GM20431 (cell line): ENCODE measurements around the gene PAX9.
"Not testable (repeated sequence)": the region's sequence is repeated elsewhere in the genome, so short reads cannot be mapped to it uniquely, and the experiment has no call there.

ENCODE experiments used
- in situ Hi-C: fragments of 300-500 bp; cut with MseI, MboI; formaldehyde crosslinking; loops from one replicate; pipeline ENCODE4 v1.15.0; 2020; ENCODE audit warnings: low sequenced_read_pairs; ENCODE audit not compliant: unreplicated experiment

PAX9 gene

DNA sequence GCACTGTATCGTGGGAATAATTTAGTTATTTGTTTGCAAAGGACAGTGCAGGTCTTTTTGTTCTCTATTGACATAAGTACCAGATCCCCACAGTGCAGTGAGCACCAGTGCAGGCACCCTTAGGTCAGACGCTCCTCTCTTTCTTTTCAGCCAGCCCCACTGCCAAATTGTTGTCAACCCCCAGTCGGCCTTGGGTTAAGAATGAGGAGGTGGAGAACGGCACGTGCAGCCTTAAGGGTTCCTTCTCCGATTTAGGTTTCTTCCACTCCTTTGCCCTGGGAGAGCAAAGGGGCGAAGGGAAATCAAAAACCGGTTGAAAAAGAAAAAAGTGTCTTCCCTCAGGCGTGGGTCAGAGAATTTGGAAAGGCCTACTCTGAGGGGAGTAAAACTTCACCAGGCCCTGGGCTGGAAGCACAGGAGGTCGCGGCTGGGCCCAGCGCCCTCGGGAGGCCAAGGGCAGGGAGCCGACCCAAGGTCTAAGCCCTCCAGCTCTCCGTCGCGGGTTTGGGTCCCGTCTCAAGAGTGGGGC lies 4.3 kb downstream of the PAX9 start:
- in situ Hi-C loops: loop anchor here (25.0 kb wide), 1 partner anchor 271 kb away; no protein-coding TSS in a partner anchor

- in situ Hi-C loops: loop anchor here (25.0 kb wide), 1 partner anchor 271 kb away; no protein-coding TSS in a partner anchor
Measured at GRCh38 chr14:36666416-36667206, 5.0 kb downstream of the PAX9 start.

DNA sequence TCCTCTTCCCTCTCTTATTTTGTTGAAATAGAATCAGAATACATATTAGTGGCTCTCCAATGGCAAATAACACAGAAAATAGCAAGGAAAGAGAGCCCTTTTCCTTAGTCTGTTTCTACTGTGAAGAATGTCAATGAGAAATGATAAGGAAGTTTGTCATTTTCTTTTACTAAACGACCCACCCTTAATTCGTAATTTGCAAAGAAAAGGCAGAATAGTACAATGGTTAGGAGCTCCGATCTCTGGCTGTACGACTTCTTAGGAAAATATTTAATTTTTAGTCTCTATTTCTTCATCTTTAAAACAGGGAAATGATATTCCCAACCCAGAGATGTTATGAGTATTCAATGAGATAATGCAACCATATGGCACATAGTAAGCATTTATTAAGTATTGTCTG lies 6.0 kb downstream of the PAX9 start:
- in situ Hi-C loops: loop anchor here (25.0 kb wide), 1 partner anchor 270 kb away; no protein-coding TSS in a partner anchor

GRCh38 chr14:36671149-36671548 lies 9.5 kb downstream of the PAX9 start:
- in situ Hi-C loops: loop anchor here (25.0 kb wide), 1 partner anchor 266 kb away; no protein-coding TSS in a partner anchor

- in situ Hi-C loops: loop anchor here (25.0 kb wide), 1 partner anchor 265 kb away; no protein-coding TSS in a partner anchor
Measured at GRCh38 chr14:36672095-36672494, 10.4 kb downstream of the PAX9 start.

DNA sequence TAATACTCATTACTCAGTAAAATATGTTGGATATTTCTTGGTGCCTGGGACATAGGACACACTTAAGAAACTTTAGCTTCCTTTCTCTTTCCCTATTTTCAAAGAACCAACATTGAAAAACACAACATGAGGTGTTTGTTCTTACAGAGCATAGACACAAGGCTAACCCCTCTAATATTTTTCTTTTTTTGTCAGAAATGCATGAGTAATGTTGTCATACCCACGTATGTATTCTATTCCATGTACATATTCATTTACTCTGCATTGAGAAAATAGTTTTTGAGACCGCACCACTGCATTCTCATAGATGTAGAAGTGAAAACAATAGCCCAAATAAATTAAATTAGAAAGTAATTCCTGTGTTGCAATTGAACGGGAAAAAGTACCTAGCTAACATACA lies 13.0 kb downstream of the PAX9 start:
- in situ Hi-C loops: loop anchor here (25.0 kb wide), 1 partner anchor 263 kb away; no protein-coding TSS in a partner anchor

- in situ Hi-C loops: no loop called here
Measured at GRCh38 chr14:36675581-36675980, 13.9 kb downstream of the PAX9 start.

- in situ Hi-C loops: no loop called here
Measured at GRCh38 chr14:36676236-36676635, 14.6 kb downstream of the PAX9 start.

DNA sequence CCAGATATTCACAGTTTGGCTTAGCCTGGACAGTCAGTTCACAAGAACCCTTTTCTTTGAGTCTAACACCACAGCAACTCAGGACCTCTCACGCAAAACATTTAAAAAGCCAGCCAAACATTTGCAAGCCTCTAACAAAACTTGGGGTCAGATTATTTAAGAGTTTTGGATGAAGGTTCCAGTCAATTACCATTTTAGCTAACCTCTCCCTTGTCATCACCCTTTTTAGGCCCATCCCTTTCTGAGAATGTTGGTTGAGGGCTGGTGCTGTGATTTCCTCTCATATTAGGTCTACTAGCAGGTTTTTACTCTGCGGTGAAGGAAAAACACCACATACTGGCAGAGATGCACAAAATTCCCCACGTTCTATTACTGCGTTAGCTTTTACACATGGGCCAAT lies 20.7 kb downstream of the PAX9 start:
- in situ Hi-C loops: no loop called here

- in situ Hi-C loops: no loop called here
Measured at GRCh38 chr14:36683083-36683724, 21.5 kb downstream of the PAX9 start.

- in situ Hi-C loops: no loop called here
Measured at GRCh38 chr14:36684946-36685345, 23.3 kb downstream of the PAX9 start.

DNA sequence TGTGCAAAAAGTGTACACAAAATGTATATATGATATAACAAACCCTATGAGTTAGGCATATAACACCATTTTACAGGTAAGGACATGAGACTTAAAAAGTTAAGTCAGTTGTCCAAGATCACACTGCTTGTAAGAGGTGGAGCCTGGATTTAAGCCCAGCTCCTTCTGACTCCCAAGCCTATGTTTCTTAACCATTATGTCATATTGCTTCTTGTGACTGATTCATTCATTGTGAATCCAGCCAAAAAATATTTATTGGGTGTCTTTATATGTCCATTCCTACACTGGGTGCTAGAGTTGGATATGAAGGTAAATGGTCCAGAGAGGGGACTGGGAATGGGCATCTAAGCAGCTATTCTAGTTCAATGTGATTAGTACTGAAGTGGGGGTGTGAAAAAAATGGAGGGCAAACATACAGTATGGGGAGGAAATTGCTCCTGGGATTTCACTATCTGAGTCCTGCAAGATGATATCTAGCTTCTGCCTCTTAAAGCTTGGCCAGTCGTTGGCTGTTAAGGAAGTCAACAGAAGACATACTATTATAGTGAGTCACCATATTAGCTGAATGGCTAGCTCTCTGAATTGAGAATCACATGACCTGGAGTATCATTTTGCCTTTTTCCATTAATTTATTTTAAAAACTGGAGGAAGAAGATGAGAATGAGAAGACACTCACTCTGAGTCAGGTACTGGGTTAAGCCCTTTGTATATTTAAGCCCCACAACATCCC lies 28.8 kb downstream of the PAX9 start:
- in situ Hi-C loops: no loop called here

- in situ Hi-C loops: not testable (repeated sequence)
Measured at GRCh38 chr14:36699420-36699819, 37.8 kb downstream of the PAX9 start.

- in situ Hi-C loops: no loop called here
Measured at GRCh38 chr14:36700651-36701050, 39.0 kb downstream of the PAX9 start.

- in situ Hi-C loops: no loop called here
Measured at GRCh38 chr14:36701132-36701531, 39.5 kb downstream of the PAX9 start.

DNA sequence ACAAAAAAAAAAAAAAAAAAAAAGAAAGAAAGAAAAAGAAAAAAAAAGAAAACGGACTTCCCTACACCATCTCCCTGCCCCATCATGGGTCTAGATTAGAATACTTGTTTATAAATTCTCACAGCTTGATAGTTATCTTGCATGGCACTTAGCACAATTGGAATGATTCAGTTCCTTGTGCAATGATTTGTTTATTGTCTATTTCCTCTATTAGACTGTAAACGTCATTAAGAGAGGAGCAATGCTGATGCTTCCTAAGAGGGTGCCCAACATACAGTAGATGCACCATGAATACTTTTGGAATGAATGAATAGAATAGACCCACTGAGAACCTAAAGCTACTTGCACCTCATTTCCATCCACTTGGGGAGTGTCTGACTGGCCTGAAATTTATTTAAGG lies 40.8 kb downstream of the PAX9 start:
- in situ Hi-C loops: no loop called here

DNA sequence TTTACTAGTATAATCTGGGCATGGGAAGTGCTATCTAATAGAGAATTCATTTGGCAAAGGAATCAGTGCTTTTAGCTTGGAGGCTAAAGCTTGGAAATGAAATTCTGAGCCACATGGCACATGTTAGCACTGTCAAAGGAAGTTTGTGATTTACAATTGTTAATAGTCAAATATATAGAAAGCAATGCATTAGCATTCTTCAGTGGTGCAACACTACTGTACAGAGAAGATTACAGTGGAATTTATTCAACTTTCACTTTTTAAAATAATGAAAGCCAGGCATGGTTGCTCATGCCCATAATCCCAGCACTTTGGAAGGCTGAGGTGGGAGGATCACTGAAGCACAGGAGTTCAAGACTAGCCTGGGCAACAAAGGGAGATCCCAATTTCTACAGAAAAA lies 45.9 kb downstream of the PAX9 start:
- in situ Hi-C loops: no loop called here

DNA sequence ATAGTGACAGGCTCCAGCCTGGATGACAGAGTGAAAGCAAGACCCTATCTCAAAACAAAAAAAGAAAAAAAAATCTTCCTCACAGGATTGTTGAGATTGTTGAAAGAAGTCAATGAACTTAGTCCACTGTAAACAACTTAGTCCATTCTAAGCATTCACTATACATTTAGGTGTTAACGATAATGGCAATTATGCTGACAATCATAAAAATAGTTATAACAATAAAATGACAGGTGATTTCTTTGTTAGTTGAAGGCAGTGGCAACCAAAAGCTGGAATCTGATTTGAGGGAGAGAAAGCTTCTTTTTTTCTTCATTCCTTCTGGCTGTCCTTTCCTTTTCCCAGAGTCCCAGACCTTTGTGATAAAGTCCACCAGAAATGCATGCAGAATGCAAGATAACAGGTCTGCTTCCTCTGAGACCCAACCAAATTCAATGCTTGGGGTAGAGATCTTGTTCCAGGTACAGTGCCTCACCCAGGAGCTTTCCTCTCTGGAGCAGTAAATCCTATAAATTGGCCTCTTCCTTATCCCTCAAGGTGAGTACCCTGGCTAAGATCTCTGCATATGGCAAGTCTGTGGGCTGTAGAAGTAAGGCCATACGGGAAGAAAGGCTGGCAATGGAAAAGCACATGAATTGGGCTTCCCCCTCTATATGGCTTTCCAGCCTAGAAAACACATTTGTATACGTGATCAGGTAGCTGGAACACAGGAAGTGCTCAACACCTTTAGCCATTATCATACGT lies 52.5 kb downstream of the PAX9 start:
- in situ Hi-C loops: no loop called here

DNA sequence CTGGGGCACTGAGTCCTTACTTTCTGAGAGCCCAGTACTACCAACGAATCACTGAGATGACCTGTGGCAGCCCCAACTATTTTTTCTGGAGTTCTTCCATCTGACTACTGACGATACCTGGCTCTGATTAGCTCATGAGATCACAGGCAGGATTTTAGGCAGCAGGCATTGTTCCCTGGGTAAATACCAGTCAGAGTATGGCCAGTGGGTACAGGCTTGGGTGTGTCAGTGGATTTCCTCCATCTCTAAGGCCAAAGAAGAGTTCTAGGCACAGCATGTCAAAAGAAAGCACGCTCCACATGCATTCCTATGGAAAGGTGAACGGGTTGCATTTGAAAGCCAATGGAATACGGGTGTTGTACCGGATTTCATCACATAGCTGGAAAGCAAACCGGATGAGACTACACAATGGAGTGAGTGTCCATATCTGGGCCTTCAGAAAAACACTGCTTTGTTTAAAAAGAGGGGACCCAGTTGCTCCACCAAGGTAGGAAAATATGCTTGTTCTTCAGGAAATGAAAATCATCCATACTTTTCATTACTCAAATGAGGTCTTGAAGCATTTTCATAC lies 55.0 kb downstream of the PAX9 start:
- in situ Hi-C loops: no loop called here
